RPMI7951 (cell line): ENCODE results near the gene MAP3K7CL. TPM values are rescaled to one million over a fixed set of nuclear protein-coding genes. Genes with fewer than 3 reads are reported as not detected.

ENCODE experiments used
- DNase-seq: peaks from one replicate; pipeline ENCODE4 v3.0.0-alpha.2; 2012; ENCODE audit warnings: low read depth
- total RNA-seq: library from RNA; depleted of rRNA; stranded (reverse); fragments of >200 nt; shearing (Covaris generic); gene quantifications from 2 replicates; pipeline ENCODE4 v1.2.3, GENCODE V29; 2014

Gene MAP3K7CL
- total RNA-seq, 1 experiment from 2014 or later, result 10.0 TPM

- DNase-seq, result peak; percentile 63
Measured at GRCh38 chr21:29194847-29195246, 64.4 kb downstream of the MAP3K7CL start.

DNA sequence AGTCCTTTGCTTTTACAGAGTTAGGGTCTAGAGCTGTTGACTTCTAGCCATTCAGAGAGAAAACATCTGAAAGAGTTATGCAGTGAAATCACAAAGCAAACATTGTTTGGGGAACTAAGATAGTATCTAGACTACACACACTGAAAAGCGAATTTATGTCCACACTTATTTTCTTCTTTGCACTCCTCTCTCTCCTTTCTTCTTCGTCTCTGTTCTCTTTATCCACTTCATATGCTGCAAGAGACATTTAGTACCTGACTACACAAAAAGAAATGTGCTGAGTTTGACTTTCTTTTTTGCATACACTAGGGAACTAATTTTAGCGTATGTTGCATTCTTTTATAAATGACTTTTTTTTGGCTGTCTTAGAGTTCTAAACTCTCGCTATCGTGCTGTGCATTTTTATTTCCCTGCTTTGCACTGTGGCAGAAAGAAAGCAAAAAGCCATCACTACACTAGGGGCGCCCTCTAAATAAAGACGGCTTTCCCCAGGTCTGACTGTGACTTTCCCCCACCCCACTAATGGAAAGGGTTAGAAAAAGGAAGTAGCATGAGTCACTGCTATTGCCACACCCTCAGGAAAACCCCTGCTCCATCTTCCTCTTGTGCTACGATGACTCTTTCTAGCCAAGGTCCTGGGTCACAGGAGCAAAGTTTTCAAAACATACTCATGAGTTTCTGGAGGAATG, 65.7 kb downstream of the MAP3K7CL start:
- DNase-seq, result peak; percentile 94

DNA sequence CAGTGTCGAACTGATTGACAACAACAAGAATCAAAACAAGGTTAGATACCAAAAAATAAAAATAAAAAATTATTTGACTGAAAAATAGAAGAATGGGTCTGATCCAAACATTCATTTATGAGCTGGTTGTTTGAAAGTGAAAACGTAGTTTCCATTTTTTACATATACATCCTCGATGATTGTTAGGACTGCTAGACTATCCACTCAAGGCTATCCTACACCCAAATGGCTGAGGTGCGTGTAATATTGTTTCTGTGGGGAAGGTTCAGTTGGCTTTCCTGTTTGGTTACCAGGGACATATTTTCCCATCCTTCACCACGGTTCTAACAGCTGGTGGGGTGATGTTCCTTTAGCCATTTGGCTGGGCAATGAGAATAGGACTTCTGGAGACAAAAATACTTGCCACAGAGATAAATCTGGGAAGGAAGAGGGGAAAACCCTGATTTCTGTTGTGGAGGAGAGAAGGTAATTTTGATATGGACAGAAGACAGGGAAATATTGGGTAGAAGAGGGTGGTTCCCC, 66.3 kb downstream of the MAP3K7CL start:
- peak; percentile 41 for DNase-seq

DNA sequence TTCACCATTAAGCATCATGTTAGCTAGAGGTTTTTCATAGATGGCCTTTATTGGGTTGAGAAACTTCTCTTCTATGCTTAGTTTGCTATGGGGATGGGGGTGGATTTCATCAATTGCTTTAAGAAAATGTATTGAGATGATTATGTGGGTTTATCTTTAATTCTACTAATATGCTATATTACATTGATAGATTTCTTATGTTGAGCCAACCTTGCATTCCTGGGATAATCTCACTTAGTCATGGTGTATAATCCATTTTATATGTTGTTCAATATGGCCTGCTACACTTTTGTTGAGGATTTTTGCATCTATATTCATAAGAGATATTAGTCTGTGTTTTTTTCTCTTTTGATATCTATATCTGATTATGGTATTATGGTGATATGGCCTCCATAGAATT, 70.7 kb downstream of the MAP3K7CL start:
- no peak for DNase-seq

DNA sequence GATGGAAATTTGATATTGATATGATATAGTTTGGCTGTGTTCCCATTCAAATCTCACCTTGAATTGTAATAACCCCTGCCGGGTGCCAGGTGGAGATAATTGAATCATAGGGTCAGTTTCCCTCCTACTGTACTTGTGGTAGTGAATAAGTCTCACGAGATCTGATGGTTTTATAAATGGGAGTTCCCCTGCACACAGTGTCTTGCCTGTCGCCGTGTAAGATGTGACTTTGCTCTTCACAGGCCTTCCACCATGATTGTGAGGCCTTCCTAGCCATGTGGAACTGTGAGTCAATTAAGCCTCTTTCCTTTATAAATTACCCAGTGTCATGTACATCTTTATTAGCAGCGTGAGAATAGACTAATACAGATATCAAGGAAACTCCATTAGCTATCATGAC, 74.6 kb downstream of the MAP3K7CL start:
- no peak for DNase-seq

GRCh38 chr21:29205988-29206387, 75.5 kb downstream of the MAP3K7CL start:
- no peak for DNase-seq

- no peak for DNase-seq
Measured at GRCh38 chr21:29206445-29206844, 76.0 kb downstream of the MAP3K7CL start.

- DNase-seq, result no peak
Measured at GRCh38 chr21:29207201-29207600, 76.8 kb downstream of the MAP3K7CL start.

GRCh38 chr21:29208044-29208681, 77.7 kb downstream of the MAP3K7CL start:
- DNase-seq, result peak; percentile 22

DNA sequence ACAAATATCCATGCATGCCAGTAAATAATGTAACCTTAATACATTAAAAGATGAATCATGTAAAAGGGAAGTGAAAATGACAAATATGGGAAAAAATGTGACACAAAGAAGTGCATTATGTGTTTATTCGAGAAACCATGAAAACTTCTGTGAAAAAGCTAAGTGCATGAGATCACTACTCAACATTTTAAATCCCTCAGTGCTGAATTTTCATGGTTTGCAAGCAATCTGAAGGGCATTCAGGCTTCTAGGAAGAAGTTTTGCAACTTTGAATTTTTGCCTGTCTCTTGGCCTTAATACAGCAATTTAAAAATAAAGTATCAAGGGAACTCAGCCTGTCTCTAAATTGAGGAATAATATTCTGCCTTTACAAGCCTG, 78.2 kb downstream of the MAP3K7CL start:
- peak; percentile 59 for DNase-seq

DNA sequence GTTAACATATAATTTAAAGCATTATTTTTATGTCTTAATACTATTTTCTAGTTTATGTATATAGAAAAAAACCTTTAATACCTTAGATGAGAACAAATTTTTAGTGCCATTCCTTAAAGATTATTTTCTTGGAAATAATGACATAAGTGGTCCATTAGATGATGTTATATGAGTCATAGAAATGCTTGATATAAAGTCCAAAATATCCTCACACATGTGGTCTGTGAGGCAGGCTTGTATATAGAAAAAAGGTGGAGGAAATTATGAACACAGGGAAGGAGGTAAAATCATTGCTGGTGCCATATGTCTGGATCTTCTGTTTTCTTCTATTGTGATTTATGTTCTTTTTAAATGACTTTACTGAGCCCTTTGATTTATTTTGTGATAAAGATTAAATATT, 79.3 kb downstream of the MAP3K7CL start:
- DNase-seq, result no peak

GRCh38 chr21:29211205-29211604, 80.8 kb downstream of the MAP3K7CL start:
- DNase-seq, result no peak

DNA sequence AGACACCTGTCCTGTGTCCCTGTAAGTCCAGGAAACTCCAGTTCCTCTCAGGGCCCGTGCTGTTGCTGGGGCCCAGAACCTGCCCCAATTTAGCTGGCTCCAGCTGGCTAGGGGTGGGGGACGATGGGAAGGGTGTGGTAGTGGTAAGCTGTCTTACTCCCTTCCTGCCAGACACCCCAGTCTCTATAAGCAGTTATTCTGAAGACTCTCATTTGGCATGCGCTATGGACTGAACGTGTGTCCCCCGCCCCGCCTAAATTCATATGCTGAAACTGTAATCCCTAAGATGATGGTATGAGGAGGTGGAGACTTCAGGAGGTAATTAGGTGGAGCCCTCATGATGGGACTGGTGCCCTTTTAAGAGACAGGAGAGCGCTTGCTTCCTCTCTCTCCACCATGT, 82.0 kb downstream of the MAP3K7CL start:
- DNase-seq, result no peak

GRCh38 chr21:29213513-29214385, 83.3 kb downstream of the MAP3K7CL start:
- DNase-seq, result no peak

DNA sequence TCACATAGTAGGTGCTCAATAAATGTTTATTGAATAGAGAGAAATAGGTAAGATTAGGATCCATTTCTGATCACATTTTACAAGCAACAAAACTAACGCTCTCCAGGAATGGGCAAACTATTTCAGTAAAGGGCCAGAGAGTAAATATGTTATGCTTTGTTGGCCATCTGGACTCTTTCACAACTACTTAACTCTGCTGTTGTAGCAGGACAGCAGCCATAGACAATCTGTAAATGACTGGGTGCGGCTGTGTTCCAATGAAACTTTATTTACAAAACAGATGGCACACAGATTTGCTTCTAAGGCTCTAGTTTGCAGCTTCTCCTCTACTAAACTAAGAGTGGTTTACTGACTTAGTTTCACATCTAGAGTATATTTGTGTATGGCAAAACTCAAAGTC, 85.3 kb downstream of the MAP3K7CL start:
- no peak for DNase-seq

DNA sequence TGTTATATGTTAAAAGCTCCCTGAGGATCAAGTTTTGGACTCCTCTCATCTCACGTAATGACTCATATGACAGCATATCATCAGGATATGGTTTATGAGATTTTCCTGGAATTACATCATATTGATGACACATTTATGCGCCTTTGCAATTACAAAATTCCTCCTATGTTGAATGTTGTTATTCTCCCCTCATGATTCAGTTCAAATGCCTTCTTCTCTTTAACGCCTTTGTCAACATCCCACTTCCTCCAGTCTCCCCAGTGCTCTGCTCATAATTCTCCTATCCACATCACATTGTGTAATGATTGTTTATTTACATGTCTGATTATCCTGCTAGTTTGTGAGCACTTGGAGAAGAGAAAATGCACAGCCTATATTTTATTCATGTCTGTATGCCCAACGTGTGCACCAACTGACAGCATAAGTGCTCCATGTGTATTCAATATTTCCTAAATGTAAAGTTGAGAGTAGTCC, 87.4 kb downstream of the MAP3K7CL start:
- peak; percentile 74 for DNase-seq

DNA sequence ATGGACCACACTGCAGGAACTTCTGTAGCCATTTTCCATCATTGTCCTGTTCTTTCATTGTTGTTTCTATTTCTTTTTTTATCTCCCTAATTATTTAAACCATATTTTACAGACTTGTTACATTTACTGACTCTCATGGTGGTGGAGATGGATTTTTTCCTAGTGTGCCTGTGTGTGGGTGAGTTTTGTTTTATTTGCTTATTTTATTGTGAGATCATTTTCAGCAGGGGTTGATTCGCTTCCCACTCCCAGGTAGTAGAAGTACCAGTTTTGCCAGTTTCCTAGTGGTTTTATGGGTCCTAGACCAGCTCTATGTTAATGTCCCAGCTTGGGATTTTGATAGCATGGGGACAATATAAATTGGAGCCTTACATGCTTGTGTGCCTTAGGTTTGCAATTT, 88.3 kb downstream of the MAP3K7CL start:
- DNase-seq, result no peak

- DNase-seq, result no peak
Measured at GRCh38 chr21:29219165-29219770, 88.8 kb downstream of the MAP3K7CL start.

GRCh38 chr21:29221253-29221744, 90.9 kb downstream of the MAP3K7CL start:
- peak; percentile 14 for DNase-seq

- DNase-seq, result no peak
Measured at GRCh38 chr21:29224006-29224405, 93.6 kb downstream of the MAP3K7CL start.
